Fibroblast of villous mesenchyme (primary cell): ENCODE results near the gene SCO1. TPM values are rescaled to one million over a fixed set of nuclear protein-coding genes. Genes with fewer than 3 reads are reported as not detected.
"Not testable (repeated sequence)": the region's sequence is repeated elsewhere in the genome, so short reads cannot be mapped to it uniquely, and the experiment has no call there.

Experiments used
- DNase-seq: peaks from one replicate; pipeline ENCODE4 v3.0.0-alpha.2; 2010; ENCODE audit warnings: low read depth
- H3K4me3 ChIP-seq: 2 replicates; pipeline ENCODE4 v1.5.1; 2011; ENCODE audit warnings: low read depth, mild to moderate bottlenecking, low read length
- total RNA-seq: library from RNA; depleted of rRNA; stranded (reverse); fragments of >200 nt; gene quantifications from 2 replicates; pipeline ENCODE4 v1.2.3, GENCODE V29; 2012
- TF ChIP-seq, protein P1 (sequence below): IDR thresholded peaks from 2 replicates; pipeline ENCODE4 v1.5.1; 2012; ENCODE audit warnings: low read depth, mild to moderate bottlenecking, low read length; ENCODE audit not compliant: insufficient read depth

Gene SCO1
- total RNA-seq, 1 donor: 17.3 TPM

DNA sequence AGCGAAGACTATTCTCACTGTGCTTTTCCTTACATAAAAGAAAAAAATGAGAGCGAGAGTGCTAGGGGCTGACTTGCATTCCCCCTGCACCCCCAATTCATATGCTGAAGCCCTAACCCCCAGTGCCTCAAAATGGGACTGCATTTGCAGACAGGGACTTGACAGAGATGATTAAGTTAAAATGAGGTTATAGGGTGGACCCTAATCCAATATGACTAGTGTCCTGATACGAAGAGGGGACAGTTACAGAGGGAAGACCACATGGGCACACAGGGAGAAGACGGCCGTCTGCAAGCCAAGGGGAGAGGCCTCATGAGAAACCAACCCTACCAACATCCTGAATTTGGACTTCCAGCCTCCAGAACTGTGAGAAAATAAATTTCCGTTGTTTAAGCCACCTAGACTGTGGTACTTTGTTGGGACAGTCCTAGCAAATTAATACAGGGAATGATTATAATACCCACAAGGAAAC lies 34.1 kb upstream of the SCO1 start:
- no peak for DNase-seq
- H3K4me3 ChIP-seq: no peak overlapping the region
- TF ChIP-seq, protein P1, sequence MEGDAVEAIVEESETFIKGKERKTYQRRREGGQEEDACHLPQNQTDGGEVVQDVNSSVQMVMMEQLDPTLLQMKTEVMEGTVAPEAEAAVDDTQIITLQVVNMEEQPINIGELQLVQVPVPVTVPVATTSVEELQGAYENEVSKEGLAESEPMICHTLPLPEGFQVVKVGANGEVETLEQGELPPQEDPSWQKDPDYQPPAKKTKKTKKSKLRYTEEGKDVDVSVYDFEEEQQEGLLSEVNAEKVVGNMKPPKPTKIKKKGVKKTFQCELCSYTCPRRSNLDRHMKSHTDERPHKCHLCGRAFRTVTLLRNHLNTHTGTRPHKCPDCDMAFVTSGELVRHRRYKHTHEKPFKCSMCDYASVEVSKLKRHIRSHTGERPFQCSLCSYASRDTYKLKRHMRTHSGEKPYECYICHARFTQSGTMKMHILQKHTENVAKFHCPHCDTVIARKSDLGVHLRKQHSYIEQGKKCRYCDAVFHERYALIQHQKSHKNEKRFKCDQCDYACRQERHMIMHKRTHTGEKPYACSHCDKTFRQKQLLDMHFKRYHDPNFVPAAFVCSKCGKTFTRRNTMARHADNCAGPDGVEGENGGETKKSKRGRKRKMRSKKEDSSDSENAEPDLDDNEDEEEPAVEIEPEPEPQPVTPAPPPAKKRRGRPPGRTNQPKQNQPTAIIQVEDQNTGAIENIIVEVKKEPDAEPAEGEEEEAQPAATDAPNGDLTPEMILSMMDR: no peak

DNA sequence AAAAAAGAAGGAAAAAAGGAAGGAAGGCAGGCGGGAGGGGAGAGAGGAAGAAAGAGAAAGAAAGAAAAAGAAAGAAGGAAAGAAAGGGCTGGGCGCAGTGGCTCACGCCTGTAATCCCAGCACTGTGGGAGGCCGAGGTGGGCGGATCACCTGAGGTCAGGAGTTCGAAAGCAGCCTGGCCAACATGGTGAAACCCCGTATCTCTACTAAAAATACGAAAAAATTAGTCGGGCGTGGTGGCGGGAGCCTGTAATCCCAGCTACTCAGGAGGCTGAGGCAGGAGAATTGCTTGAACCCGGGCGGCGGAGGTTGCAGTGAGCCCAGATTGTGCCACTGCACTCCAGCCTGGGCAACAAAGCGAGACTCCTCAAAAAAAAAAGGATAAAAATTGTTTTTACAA lies 32.9 kb upstream of the SCO1 start:
- DNase-seq: not testable (repeated sequence)

DNA sequence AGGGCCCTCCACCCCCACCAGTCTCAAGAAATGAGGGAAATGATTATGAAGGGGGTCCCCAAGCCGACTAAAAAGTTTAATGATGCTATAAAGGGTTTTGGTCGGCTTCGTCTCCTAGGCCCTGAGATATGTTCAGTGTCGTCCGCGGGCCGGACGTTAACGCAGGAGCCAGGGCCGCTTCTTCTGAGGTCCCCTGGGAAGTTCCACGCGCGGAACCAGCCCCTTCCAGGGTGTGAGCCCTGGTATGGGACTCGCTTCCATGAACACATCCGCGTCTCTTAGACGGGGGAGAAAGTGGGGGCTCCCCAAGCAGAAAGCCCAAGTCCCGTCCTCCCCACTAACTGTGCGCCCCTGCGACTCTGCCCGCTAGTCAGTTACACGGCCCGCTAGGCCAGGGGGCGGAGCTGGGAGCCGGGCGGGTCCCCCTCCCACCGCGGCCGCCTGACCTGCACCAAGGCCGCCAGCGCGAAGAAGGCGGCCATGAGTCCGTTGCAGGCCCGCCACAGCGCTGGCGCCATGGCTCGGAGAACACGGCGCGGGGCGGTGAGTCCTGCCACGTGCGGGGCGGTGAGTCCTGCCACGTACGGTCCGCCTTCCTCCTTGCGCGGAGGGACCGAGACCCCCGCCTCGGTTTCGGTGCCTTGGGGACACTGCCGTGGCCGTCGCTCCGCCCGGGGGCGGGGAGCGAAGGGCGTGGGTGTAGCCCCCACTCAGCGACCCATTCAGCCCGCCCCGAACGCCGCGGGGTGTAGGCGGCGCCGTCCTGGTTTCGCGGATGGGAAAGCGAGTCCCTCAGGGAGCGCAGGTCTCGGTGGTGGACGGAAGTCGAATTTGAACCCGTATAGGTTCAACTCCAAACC lies 32.2 kb upstream of the SCO1 start, which contains the start of gene TMEM220:
Gene TMEM220, minus strand, starts transcription at position 690 of the 860 bp plus-strand sequence. Its CDS starts 172 bp downstream, at position 518.
- peak; percentile 81 for DNase-seq
- TF ChIP-seq, protein P1: no peak
- peak within 1 kb of the TSS; percentile 68 for H3K4me3 ChIP-seq

More for the DNA sequence above, 32.9 kb upstream of the SCO1 start:
- H3K4me3 ChIP-seq: peak overlapping the region; percentile 68

DNA sequence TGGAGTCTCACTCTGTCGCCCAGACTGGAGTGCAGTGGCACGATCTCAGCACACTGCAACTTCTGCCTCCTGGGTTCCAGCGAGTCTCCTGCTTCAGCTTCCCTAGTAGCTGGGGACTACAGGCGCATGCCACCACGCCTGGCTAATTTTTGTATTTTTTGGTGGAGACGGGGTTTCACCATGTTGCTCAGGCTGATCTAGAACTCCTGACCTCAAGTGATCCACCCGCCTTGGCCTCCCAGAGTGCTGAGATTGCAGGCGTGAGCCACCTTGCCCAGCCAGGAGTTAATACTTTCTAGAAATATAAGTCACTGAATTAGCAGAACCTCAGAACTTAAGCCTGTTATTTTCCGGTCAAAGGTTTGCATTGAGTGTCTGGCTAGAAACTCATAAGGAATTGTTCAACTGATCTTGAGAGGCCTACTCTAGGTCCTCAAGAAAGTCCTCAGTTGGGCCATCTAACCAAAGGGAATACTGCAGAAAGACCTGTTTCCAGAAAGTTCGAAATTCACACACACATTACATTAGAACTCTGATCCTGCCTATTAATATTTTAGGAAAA lies 31.1 kb upstream of the SCO1 start:
- TF ChIP-seq, protein P1: no peak
- H3K4me3 ChIP-seq: no peak overlapping the region
- no peak for DNase-seq

DNA sequence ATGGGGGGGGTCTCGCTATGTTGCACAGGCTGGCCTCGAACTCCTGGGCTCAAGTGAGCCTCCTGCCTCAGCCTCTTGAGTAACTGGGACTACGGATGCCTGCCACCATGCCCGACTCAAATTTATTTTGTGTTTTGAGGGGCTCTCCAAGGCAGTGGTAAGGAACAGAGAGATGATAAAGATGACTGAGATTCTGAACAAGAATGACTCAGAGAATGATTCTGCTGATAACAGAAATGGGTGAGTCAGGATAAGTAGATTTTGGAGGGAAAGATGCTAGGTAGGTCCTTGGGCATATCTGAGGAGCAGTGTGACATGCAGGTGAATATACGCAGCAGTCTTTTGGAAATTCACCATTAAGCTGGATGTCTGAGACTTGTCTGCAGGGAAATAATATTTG lies 29.9 kb upstream of the SCO1 start:
- TF ChIP-seq, protein P1: no peak
- no peak overlapping the region for H3K4me3 ChIP-seq
- no peak for DNase-seq

DNA sequence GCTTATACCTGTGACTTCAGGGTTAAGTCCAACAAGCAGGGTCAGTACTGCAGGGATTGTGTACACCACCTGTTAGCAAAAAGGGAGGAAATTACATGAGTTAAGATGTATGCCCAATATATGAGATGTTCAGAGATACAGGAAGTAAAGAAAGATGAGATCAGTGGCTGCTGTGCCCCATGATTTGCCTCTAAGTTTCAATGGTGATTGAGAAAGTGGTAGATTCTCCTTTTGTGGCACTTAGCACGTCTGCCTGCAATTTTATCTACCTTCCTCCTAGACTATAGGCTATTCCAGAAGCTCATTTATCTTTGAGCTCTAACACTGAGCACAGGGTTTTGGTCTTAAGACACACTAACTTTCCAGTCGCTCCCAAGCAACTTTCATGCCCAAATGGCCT lies 28.9 kb upstream of the SCO1 start:
- H3K4me3 ChIP-seq: no peak overlapping the region
- no peak for DNase-seq
- TF ChIP-seq, protein P1: no peak

DNA sequence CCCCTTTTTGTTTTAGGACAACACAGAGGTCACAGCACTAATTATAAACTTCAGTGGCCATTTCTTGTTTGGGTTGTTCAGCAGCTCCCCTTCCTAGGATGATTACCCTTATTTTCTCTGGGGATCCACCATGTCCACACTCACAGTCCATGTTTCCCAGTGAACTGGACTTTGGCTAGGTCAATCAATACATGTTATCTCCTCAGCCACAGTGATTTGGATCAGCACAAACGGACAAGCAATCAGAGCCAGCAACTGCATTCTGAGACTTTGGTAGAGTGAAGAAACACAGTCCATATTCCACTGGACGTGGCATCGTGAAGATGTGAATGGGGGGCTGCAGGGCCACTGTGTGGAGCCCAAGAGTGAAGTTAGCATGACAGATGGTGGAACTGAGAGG lies 27.9 kb upstream of the SCO1 start:
- TF ChIP-seq, protein P1: no peak
- DNase-seq: no peak
- no peak overlapping the region for H3K4me3 ChIP-seq
